Activated naive CD4-positive, alpha-beta T cell treated with anti-CD3 and anti-CD28 coated beads, Interleukin-2, amount 50 U/mL, for 24 hours (primary cell): ENCODE results near the gene GALR3.
A peak's percentile ranks its signal among the peaks of the same experiment; 100 is the strongest.

ENCODE experiments used
- H3K27ac Mint-ChIP-seq: one replicate; pipeline ENCODE4 v1.8.0; 2021; ENCODE audit warnings: mild to moderate bottlenecking, mixed read lengths
- H3K27me3 Mint-ChIP-seq: one replicate; pipeline ENCODE4 v1.8.0; 2021; ENCODE audit warnings: mixed read lengths
- H3K36me3 Mint-ChIP-seq: one replicate; pipeline ENCODE4 v1.8.0; 2021; ENCODE audit warnings: mixed read lengths
- H3K4me1 Mint-ChIP-seq: one replicate; pipeline ENCODE4 v1.8.0; 2021; ENCODE audit warnings: mixed read lengths
- H3K4me3 Mint-ChIP-seq: one replicate; pipeline ENCODE4 v1.8.0; 2021; ENCODE audit warnings: mild to moderate bottlenecking, mixed read lengths
- H3K9me3 Mint-ChIP-seq: one replicate; pipeline ENCODE4 v1.8.0; 2021; ENCODE audit warnings: mixed read lengths

GALR3 gene

GRCh38 chr22:37809672-37810333 lies 13.4 kb upstream of the GALR3 start:
- Mint-ChIP-seq H3K36me3 (no peaks in the 10 kb centered on the region), H3K4me3 (peak overlapping the region; percentile 51), H3K4me1 (peaks cover 25% of the 10 kb centered on the region), H3K27ac (no peak overlapping the region), H3K27me3 (peaks cover 12% of the 10 kb centered on the region), H3K9me3 (no peaks in the 10 kb centered on the region)

DNA sequence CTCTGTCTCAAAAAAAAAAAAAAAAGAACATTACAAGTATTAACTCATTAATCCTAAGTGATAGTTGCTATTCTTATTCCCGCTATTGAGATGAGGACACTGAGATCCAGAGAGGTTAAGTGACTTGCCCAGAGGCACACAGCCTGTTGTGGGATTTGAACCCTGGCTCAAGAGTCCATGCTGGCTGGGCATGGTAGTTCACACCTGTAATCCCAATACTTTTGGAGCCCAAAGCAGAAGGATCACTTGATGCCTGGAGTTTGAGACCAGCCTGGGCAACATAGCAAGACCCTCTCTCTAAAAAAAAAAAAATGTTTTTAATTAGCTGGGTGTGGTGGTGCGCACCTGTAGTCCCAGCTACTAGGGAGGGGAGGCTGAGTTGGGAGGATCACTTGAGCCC lies 11.3 kb upstream of the GALR3 start:
- Mint-ChIP-seq H3K4me1 (peaks cover 15% of the 10 kb centered on the region), H3K4me3 (no peak overlapping the region), H3K27me3 (peaks cover 6% of the 10 kb centered on the region), H3K36me3 (no peaks in the 10 kb centered on the region), H3K27ac (no peak overlapping the region), H3K9me3 (no peaks in the 10 kb centered on the region)

- H3K27ac Mint-ChIP-seq, result peak overlapping the region; percentile 30
Observed at GRCh38 chr22:37812869-37813678, 10.1 kb upstream of the GALR3 start.

GRCh38 chr22:37815593-37815992 lies 7.6 kb upstream of the GALR3 start:
- no peak overlapping the region for H3K4me3 Mint-ChIP-seq
- H3K9me3 Mint-ChIP-seq, result no peaks in the 10 kb centered on the region
- peaks cover 12% of the 10 kb centered on the region for H3K4me1 Mint-ChIP-seq
- H3K36me3 Mint-ChIP-seq, result peaks cover 2% of the 10 kb centered on the region
- H3K27ac Mint-ChIP-seq, result no peak overlapping the region
- peaks cover 6% of the 10 kb centered on the region for H3K27me3 Mint-ChIP-seq

More at GRCh38 chr22:37812869-37813678, 10.1 kb upstream of the GALR3 start:
- Mint-ChIP-seq H3K4me3 (no peak overlapping the region), H3K27me3 (peaks cover 9% of the 10 kb centered on the region), H3K36me3 (peaks cover 2% of the 10 kb centered on the region), H3K4me1 (peaks cover 11% of the 10 kb centered on the region), H3K9me3 (no peaks in the 10 kb centered on the region)

DNA sequence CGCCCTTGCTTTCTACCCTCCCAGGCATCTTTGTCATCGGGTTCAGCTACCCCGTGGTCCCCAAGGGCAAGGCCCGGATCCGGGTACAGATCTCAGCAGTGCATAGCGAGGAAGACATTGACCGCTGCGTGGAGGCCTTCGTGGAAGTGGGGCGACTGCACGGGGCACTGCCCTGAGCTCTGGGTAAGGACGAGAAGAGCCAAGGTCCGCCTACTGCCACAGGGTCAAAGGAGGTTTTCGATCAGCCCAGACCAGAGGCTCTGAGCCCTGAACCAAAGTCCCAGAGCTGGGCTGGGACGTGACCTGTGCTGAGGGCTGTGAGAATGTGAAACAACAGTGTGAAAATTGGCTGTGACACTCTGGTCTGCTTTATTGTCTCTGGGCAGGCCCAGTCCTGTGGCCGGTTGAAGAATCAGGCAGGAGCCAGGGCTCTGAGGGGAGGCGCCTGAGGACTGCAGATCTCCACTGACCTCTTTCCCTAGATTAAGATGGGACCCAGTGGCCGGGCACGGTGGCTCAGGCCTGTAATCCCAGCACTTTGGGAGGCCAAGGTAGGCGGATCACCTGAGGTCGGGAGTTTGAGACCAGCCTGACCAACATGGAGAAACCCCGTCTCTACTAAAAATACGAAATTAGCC lies 6.5 kb upstream of the GALR3 start:
- Mint-ChIP-seq H3K4me3 (no peak overlapping the region), H3K9me3 (no peaks in the 10 kb centered on the region), H3K27ac (no peak overlapping the region), H3K36me3 (peaks cover 2% of the 10 kb centered on the region), H3K4me1 (peaks cover 12% of the 10 kb centered on the region), H3K27me3 (peaks cover 6% of the 10 kb centered on the region)

- Mint-ChIP-seq H3K27me3 (peaks cover 7% of the 10 kb centered on the region), H3K4me1 (peaks cover 12% of the 10 kb centered on the region), H3K36me3 (peaks cover 2% of the 10 kb centered on the region), H3K27ac (no peak overlapping the region), H3K4me3 (peak overlapping the region; percentile 33), H3K9me3 (no peaks in the 10 kb centered on the region)
Observed at GRCh38 chr22:37817705-37818408, 5.3 kb upstream of the GALR3 start.

DNA sequence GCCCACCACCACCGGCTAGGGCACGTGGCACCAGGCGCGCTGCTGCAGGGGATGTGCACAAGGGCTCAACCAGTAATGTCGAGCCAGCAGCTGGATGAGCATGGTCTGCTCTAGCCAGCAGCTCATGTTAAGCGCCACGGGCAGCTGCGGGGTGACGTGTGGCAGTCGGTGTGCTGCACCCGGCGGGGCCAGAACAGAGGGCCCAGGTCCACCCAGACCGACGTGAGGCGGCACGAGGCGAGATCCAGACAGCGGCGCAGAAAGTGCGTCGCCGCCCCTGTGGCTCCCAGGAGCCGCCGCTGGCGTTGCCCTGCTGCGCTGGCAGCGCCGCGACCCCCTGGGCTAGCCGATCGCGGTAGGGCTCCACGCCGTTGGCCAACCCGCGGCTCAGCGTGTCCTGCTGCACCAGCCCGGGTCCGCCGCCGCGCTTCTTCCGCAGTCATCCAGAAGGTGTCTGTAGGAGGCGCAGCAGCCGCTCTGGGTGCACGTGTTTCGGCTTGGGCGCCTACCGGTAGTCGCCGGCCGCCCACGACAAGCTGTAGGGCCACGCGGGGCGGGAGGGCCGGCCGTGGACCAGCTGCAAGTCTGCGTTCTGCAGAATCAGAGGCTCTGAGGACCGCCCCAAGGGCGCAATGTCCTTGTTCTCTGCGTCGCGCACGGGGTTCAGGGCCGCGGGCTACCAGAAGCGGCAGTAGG lies 4.6 kb upstream of the GALR3 start:
- Mint-ChIP-seq H3K36me3 (peaks cover 2% of the 10 kb centered on the region), H3K9me3 (no peaks in the 10 kb centered on the region), H3K4me1 (peaks cover 12% of the 10 kb centered on the region), H3K27ac (no peak overlapping the region), H3K4me3 (peak overlapping the region; percentile 69), H3K27me3 (peaks cover 7% of the 10 kb centered on the region)

DNA sequence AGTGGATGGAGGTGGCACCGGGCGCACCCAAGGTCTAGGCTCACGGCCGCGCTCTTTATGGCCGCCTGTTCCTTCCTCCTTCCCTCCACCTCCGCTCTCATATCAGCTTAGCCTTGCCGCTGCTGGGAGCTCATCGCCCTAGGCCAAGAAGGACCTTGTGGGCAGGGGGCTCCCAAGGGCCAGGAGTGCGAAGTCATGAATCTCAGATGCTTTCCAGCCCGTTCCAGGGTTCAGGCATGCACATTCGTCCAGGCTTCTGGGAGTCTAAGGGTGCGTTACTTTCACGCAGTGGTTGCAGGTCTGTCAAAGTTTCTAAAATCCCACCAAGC lies 4.1 kb upstream of the GALR3 start:
- Mint-ChIP-seq H3K9me3 (no peaks in the 10 kb centered on the region), H3K27me3 (peaks cover 7% of the 10 kb centered on the region), H3K27ac (no peak overlapping the region), H3K4me1 (peaks cover 12% of the 10 kb centered on the region), H3K36me3 (peaks cover 2% of the 10 kb centered on the region), H3K4me3 (peak overlapping the region; percentile 69)

GRCh38 chr22:37820350-37820749 lies 2.8 kb upstream of the GALR3 start:
- H3K36me3 Mint-ChIP-seq, result peaks cover 2% of the 10 kb centered on the region
- H3K27ac Mint-ChIP-seq, result no peak overlapping the region
- no peaks in the 10 kb centered on the region for H3K9me3 Mint-ChIP-seq
- peaks cover 7% of the 10 kb centered on the region for H3K27me3 Mint-ChIP-seq
- H3K4me3 Mint-ChIP-seq, result no peak overlapping the region
- peaks cover 12% of the 10 kb centered on the region for H3K4me1 Mint-ChIP-seq

DNA sequence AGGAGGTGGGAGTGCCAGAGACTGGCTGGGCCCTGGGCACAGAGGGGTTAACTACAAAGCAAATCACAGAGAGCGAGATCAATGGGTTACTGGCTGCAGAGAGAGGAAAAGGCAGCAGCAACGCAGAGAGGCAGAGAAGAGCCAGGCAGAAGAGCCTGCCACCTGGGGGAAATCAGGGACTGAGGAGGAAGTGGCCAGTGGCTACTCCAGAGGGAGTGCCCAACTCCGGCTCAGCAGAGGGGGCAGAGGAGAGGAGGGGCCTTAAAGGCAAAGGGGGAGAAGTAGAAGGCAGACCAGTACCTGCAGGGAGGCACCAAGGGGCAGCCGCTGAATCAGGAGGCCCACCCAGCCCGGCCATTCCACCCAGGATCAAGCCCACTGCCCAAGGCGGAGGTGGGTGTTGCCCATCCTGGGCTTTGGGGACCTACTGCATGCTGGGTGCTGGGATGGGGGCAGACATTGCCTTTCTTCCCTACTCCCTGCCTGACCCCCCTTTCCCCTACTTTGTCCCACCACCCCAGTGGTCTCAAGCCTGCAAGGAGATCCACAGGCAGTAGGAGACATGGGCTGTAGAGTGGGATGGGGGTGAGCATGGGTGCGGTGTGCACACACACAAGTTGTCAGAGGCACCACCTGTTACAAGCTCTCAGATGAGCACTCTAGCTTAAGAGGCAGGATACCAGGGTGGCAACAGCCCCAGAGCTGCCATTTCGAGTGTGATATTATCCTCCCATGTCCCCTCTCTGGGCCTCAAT lies 926 bp upstream of the GALR3 start:
- peaks cover 9% of the 10 kb centered on the region for H3K27me3 Mint-ChIP-seq

GRCh38 chr22:37824674-37825641 lies 1.8 kb downstream of the GALR3 start:
- H3K4me3 Mint-ChIP-seq, result peak overlapping the region; percentile 62
- peaks cover 6% of the 10 kb centered on the region for H3K27me3 Mint-ChIP-seq
- H3K27ac Mint-ChIP-seq, result no peak overlapping the region
- H3K9me3 Mint-ChIP-seq, result no peaks in the 10 kb centered on the region
- no peaks in the 10 kb centered on the region for H3K36me3 Mint-ChIP-seq
- peaks cover 3% of the 10 kb centered on the region for H3K4me1 Mint-ChIP-seq

More for the DNA sequence above, 926 bp upstream of the GALR3 start:
- Mint-ChIP-seq H3K4me1 (peaks cover 15% of the 10 kb centered on the region), H3K4me3 (no peak overlapping the region), H3K36me3 (peaks cover 2% of the 10 kb centered on the region), H3K27ac (no peak overlapping the region), H3K9me3 (no peaks in the 10 kb centered on the region)

- H3K9me3 Mint-ChIP-seq, result no peaks in the 10 kb centered on the region
- peaks cover 5% of the 10 kb centered on the region for H3K27me3 Mint-ChIP-seq
- H3K36me3 Mint-ChIP-seq, result no peaks in the 10 kb centered on the region
- peaks cover 3% of the 10 kb centered on the region for H3K4me1 Mint-ChIP-seq
- H3K27ac Mint-ChIP-seq, result peak overlapping the region; percentile 55
- no peak overlapping the region for H3K4me3 Mint-ChIP-seq
Observed at GRCh38 chr22:37827056-37827455, 3.9 kb downstream of the GALR3 start.

DNA sequence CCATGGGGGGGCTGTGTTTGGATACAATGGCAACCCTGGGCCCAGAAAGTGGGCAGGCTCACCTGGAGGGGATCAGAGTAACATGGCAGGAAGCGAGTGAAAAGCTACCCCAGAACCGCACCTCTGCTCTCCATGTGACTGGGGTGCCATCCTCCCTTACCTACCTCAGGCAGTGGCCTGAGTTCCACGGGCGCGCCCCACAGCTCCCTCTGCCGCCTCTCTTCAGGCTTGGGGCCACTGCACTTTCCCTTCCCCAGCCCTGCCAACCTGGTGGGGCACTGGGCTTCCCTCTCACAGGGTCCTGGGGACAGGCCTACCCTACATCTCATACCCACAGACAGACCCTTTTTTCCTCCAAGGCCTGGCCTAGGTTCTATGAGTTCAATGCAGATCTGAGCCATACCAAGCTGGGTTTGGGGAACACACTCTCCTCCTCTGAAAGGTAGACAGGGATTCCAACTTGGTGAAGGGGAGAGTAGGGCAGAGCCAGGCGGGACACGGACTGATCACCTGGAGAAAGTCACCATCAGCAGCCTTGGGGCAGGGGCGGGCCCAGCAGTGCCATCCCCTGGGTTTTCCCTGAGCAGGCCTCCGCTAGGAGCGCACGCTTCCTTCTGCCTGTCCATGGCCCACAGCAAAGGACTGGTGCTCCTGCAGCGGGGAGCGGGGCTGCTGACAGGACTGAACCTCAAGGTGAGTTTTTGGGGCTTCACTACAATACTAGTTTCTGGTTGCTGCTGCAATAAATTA lies 7.1 kb downstream of the GALR3 start:
- Mint-ChIP-seq H3K27me3 (peaks cover 2% of the 10 kb centered on the region), H3K27ac (no peak overlapping the region), H3K9me3 (no peaks in the 10 kb centered on the region), H3K36me3 (peaks cover 3% of the 10 kb centered on the region), H3K4me1 (peaks cover 3% of the 10 kb centered on the region), H3K4me3 (no peak overlapping the region)
